GM12872 (cell line): ENCODE data around the gene EPGN.

Experiments used
- TF ChIP-seq, protein P1 (sequence below): IDR thresholded peaks from 3 replicates; pipeline ENCODE4 v1.5.1; 2011; ENCODE audit warnings: low read depth, mild to moderate bottlenecking, low read length, moderate library complexity; ENCODE audit not compliant: insufficient read depth

Gene EPGN, protein sequence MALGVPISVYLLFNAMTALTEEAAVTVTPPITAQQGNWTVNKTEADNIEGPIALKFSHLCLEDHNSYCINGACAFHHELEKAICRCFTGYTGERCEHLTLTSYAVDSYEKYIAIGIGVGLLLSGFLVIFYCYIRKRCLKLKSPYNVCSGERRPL

DNA sequence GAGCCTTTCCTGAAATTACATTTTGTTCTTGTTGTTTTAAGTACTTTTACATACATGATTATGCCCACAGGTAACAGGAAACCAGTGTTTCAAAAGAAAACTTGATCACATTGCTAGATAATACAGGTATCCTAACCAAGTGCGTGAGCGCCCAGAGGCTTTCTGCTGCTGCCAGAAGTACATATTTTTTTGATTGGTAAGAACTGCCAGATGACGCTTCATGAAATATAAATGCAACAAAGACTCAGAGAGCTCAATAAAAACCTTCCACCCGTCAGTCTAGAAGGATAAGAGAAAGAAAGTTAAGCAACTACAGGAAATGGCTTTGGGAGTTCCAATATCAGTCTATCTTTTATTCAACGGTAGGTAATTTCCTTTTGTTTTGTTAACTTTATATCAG lies at the start of gene EPGN:
EPGN (plus strand) TSS at position 256 of the 400 bp plus-strand sequence; CDS start at position 320, 64 bp downstream.
- TF ChIP-seq, protein P1, sequence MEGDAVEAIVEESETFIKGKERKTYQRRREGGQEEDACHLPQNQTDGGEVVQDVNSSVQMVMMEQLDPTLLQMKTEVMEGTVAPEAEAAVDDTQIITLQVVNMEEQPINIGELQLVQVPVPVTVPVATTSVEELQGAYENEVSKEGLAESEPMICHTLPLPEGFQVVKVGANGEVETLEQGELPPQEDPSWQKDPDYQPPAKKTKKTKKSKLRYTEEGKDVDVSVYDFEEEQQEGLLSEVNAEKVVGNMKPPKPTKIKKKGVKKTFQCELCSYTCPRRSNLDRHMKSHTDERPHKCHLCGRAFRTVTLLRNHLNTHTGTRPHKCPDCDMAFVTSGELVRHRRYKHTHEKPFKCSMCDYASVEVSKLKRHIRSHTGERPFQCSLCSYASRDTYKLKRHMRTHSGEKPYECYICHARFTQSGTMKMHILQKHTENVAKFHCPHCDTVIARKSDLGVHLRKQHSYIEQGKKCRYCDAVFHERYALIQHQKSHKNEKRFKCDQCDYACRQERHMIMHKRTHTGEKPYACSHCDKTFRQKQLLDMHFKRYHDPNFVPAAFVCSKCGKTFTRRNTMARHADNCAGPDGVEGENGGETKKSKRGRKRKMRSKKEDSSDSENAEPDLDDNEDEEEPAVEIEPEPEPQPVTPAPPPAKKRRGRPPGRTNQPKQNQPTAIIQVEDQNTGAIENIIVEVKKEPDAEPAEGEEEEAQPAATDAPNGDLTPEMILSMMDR: no peak

- TF ChIP-seq, protein P1: no peak
Measured at GRCh38 chr4:74258963-74259362, 49.3 kb upstream of the EPGN start.

- TF ChIP-seq, protein P1: no peak
Measured at GRCh38 chr4:74260036-74260435, 48.2 kb upstream of the EPGN start.

DNA sequence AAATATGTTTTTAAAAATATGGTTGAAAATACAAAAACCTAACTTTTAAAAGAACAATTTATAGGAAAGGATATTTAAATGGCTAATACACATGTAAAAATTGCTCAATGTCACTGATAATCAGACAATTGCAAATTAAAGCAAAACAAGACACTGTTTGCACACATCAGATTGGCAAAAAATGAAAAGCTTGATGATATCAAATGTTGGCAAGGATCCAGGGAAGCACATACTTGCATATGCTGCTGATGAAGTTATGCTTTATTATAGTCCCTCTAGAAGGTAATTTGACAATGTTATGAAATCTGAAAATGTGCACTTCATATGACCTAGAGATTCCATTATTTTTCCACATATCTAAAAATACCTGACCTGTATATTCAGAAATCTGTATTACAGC lies 45.7 kb upstream of the EPGN start:
- TF ChIP-seq, protein P1: no peak

DNA sequence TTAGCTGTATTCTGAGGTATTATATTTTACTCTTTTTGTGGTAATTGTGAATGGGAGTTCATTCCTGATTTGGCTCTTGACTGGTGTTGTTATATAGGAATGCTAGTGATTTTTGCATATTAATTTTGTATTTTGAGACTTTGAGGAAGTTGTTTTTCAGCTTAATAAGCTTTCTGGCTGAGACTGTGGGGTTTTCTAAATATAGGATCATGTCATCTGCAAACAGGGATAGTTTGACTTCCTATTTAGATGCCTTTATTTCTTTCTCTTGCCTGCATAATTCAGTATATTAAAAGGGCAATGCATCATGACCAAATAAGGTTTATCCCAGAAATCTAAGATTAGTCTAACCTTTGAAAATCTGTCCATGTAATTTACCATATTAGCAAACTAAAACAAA lies 44.7 kb upstream of the EPGN start:
- TF ChIP-seq, protein P1: no peak

DNA sequence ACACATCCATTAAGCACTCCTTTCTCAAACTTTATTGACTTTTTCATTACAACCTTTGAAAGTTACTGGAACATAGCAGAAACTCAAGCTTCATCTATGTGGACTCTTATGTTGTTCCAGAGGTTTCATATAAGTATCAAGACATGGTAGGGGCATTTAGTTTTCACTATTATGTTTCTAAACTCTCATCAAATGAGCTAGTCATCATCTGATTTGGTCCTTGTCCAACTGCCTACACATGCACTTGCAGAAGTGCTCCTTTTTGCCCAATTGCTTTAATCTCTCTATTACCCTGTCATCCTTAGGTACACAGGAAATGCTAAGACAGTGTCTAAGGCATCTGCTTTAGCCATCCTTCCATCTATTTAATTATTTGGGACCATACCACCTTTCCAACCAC lies 42.2 kb upstream of the EPGN start:
- TF ChIP-seq, protein P1: no peak

DNA sequence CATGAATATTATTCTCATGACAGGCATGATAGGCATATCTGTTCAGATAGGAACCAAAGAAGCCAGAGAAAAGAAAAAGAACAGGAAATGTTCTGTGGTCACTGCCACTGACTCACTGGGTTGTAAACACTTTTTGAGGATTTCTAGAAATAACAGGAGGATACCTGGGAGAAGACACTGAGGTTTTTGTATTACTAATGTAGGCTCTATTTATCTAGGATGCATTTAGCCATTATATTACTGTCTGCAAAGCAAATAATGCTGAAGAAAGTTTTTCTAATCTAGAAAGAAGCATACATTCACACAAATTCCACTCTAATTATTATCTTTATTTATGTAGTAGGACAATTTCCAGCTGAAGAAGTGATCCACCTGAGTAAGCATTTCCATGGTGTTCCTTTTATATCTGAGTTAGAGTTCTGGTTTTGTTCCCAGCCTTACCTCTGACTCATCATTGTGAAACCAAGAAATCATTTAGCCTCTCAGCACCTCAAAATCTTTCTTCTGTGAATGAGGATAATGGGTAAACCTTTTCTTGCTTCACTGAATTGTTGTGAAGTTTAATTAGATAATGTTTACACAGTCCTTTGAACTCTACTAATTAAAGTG lies 40.2 kb upstream of the EPGN start:
- TF ChIP-seq, protein P1: no peak
